ENCODE measurements around the gene IDS.

DNA sequence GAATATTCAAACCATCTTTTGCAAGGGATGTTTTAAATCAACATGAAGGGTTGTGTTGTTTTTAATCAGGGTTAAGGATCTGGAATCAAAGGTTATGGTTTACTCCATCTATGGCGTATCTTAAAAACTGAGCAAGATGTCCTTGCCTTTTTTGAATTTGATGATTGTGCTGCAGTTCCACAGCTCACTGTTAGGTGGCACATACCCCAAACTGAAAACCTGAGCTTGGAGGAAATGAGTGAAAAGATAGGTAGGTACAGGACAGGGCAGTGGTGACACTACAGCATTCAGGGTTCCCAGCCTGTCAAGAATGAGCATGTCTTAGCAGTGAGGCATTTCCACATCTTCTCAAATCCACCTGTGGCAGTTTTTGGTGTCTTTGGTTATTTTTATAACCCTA is 22.6 kb upstream of the IDS start:
- TF ChIP-seq, protein P1, sequence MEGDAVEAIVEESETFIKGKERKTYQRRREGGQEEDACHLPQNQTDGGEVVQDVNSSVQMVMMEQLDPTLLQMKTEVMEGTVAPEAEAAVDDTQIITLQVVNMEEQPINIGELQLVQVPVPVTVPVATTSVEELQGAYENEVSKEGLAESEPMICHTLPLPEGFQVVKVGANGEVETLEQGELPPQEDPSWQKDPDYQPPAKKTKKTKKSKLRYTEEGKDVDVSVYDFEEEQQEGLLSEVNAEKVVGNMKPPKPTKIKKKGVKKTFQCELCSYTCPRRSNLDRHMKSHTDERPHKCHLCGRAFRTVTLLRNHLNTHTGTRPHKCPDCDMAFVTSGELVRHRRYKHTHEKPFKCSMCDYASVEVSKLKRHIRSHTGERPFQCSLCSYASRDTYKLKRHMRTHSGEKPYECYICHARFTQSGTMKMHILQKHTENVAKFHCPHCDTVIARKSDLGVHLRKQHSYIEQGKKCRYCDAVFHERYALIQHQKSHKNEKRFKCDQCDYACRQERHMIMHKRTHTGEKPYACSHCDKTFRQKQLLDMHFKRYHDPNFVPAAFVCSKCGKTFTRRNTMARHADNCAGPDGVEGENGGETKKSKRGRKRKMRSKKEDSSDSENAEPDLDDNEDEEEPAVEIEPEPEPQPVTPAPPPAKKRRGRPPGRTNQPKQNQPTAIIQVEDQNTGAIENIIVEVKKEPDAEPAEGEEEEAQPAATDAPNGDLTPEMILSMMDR (IDR thresholded peaks at IDR 0.05; ENCODE audit: insufficient read depth, low read length): peak; percentile 12
- TF ChIP-seq POLR2AphosphoS5 (IDR thresholded peaks at IDR 0.05; ENCODE audit: low read depth): no peak
- TF ChIP-seq, protein P2, sequence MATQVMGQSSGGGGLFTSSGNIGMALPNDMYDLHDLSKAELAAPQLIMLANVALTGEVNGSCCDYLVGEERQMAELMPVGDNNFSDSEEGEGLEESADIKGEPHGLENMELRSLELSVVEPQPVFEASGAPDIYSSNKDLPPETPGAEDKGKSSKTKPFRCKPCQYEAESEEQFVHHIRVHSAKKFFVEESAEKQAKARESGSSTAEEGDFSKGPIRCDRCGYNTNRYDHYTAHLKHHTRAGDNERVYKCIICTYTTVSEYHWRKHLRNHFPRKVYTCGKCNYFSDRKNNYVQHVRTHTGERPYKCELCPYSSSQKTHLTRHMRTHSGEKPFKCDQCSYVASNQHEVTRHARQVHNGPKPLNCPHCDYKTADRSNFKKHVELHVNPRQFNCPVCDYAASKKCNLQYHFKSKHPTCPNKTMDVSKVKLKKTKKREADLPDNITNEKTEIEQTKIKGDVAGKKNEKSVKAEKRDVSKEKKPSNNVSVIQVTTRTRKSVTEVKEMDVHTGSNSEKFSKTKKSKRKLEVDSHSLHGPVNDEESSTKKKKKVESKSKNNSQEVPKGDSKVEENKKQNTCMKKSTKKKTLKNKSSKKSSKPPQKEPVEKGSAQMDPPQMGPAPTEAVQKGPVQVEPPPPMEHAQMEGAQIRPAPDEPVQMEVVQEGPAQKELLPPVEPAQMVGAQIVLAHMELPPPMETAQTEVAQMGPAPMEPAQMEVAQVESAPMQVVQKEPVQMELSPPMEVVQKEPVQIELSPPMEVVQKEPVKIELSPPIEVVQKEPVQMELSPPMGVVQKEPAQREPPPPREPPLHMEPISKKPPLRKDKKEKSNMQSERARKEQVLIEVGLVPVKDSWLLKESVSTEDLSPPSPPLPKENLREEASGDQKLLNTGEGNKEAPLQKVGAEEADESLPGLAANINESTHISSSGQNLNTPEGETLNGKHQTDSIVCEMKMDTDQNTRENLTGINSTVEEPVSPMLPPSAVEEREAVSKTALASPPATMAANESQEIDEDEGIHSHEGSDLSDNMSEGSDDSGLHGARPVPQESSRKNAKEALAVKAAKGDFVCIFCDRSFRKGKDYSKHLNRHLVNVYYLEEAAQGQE (IDR thresholded peaks at IDR 0.05; ENCODE audit: insufficient replicate concordance, low read depth): no peak

Measured in HL-60 (cell line).